PC-9 (cell line): ENCODE data around the gene PIK3C3.

Source experiments
- EZH2 ChIP-seq: fragments of 200-600 bp; sonication (generic); IDR thresholded peaks from 2 replicates; pipeline ENCODE4 v1.8.0; 2017; ENCODE audit warnings: antibody characterized with exemption, low read depth
- TF ChIP-seq, protein P1 (sequence below): fragments of 200-600 bp; sonication (generic); conservative IDR thresholded peaks from 2 replicates; pipeline ENCODE4 v1.6.1; 2017; ENCODE audit warnings: mixed run types, antibody characterized with exemption, mild to moderate bottlenecking, moderate library complexity

DNA sequence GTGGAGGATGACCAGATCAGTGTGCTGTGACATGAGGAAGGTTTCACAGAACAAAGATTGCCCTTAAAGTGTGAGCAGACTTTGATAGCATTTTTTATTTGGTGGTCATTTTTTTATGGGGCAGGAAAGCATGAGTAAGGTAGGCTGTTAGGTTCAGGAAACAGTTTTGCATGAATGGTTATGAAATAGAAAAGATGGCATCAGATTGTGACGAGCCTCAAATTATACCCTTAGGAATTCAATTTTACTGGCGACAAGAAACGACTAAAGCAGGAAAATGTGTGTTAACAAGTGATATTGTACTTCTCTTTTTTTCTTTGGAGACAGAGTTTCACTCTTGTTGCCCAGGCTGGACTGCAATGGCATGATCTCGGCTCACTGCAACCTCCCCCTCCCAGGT, 44.7 kb downstream of the PIK3C3 start:
- TF ChIP-seq, protein P1, sequence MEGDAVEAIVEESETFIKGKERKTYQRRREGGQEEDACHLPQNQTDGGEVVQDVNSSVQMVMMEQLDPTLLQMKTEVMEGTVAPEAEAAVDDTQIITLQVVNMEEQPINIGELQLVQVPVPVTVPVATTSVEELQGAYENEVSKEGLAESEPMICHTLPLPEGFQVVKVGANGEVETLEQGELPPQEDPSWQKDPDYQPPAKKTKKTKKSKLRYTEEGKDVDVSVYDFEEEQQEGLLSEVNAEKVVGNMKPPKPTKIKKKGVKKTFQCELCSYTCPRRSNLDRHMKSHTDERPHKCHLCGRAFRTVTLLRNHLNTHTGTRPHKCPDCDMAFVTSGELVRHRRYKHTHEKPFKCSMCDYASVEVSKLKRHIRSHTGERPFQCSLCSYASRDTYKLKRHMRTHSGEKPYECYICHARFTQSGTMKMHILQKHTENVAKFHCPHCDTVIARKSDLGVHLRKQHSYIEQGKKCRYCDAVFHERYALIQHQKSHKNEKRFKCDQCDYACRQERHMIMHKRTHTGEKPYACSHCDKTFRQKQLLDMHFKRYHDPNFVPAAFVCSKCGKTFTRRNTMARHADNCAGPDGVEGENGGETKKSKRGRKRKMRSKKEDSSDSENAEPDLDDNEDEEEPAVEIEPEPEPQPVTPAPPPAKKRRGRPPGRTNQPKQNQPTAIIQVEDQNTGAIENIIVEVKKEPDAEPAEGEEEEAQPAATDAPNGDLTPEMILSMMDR = no peak
- no peak for TF ChIP-seq EZH2
